HepG2 (cell line): ENCODE data around the gene SEC14L5. TPM values are rescaled to one million over a fixed set of nuclear protein-coding genes. Genes with fewer than 3 reads are reported as not detected.

Experiments used
- ATAC-seq: fragments of 200-7000 bp; cut with Tn5 transposase; 3 replicates; pipeline ENCODE4 v1.9.1; 2020; ENCODE audit warnings: mild to moderate bottlenecking, moderate library complexity
- BruUV-seq: library from RNA; stranded (reverse); fragments of 400-500 nt; replicated peaks from 2 replicates; lab custom pipeline; 2021; lab: Mats Ljungman, UMichigan
- CTCF ChIA-PET: fragments of 300-600 bp; formaldehyde crosslinking; extraction: SDS; loops from one replicate; lab custom pipeline; 2021; ENCODE audit warnings: low total read pairs, inconsistent platforms, low intra/inter-chr PET ratio; lab: Yijun Ruan, JAX
- POLR2A ChIA-PET: fragments of 350-600 bp; sonication (Branson Sonifier 250); formaldehyde crosslinking; loops from one replicate; lab custom pipeline; 2020; ENCODE audit warnings: antibody characterized with exemption, inconsistent platforms; lab: Yijun Ruan, JAX
- DNase-seq: peaks from one replicate; pipeline ENCODE4 v3.0.0-alpha.2; 2015; ENCODE audit warnings: low spot score
- FAIRE-seq: peaks from 3 replicates; lab custom pipeline; 2011; peaks lifted over from hg19 to GRCh38; lab: Jason Lieb, UNC
- H2AFZ ChIP-seq: one replicate; pipeline ENCODE4 v1.6.1; 2011; ENCODE audit warnings: low read length, inconsistent platforms
- H3K27ac ChIP-seq: fragments of 300-600 bp; 3 replicates; pipeline ENCODE4 v1.8.0; 2011; ENCODE audit warnings: mixed run types, mild to moderate bottlenecking, mixed read lengths, low read length, inconsistent platforms; ENCODE audit not compliant: insufficient read depth; ENCODE audit errors: extremely low read length
- H3K27me3 ChIP-seq, 2 experiments: fragments of 200-600 bp in 1 of 2; 2 replicates in 1 of 2; 3 replicates in 1 of 2; pipeline versions ENCODE4 v1.6.0 to v1.8.0; 2011; ENCODE audit warnings: low read length in 2 of 2, mild to moderate bottlenecking in 2 of 2, moderate library complexity in 2 of 2, inconsistent platforms in 1 of 2; ENCODE audit not compliant: insufficient read depth in 2 of 2, control insufficient read depth in 1 of 2
- H3K36me3 ChIP-seq, 2 experiments: fragments of 200-600 bp in 1 of 2; replicated peaks in 1 of 2; 2 replicates in 1 of 2; 3 replicates in 1 of 2; pipeline versions ENCODE4 v1.5.1 to v1.8.0; 2011; ENCODE audit warnings: low read length in 2 of 2, inconsistent platforms in 1 of 2; ENCODE audit not compliant: insufficient read depth in 2 of 2, control insufficient read depth in 1 of 2
- H3K4me1 ChIP-seq: 2 replicates; pipeline ENCODE4 v1.5.1; 2012; ENCODE audit warnings: low read length, inconsistent platforms; ENCODE audit not compliant: insufficient read depth
- H3K4me2 ChIP-seq: 2 replicates; pipeline ENCODE4 v1.6.0; 2011; ENCODE audit warnings: low read depth, low read length, inconsistent platforms
- H3K4me3 ChIP-seq, 3 experiments: fragments of 200-600 bp in 1 of 3; sonication (generic), shearing (Covaris generic) in 1 of 3; replicated peaks in 1 of 3; 2 replicates each; pipeline ENCODE4 v1.5.1; 2011 to 2016; ENCODE audit warnings: low read length in 3 of 3, inconsistent platforms in 2 of 3, low read depth in 2 of 3, mild to moderate bottlenecking in 2 of 3, control low read depth in 1 of 3, mixed read lengths in 1 of 3; ENCODE audit not compliant: insufficient read depth in 1 of 3
- H3K79me2 ChIP-seq: one replicate; pipeline ENCODE4 v1.6.1; 2011; ENCODE audit warnings: low read length, inconsistent platforms; ENCODE audit not compliant: insufficient read depth
- H3K9ac ChIP-seq: 2 replicates; pipeline ENCODE4 v1.6.0; 2011; ENCODE audit warnings: mild to moderate bottlenecking, low read depth, low read length, inconsistent platforms; ENCODE audit not compliant: insufficient read depth
- H3K9me3 ChIP-seq: 2 replicates; pipeline ENCODE4 v1.5.1; 2012; ENCODE audit warnings: mild to moderate bottlenecking, low read length
- H4K20me1 ChIP-seq: 2 replicates; pipeline ENCODE4 v1.6.0; 2011; ENCODE audit warnings: inconsistent platforms, mild to moderate bottlenecking, low read length, moderate library complexity; ENCODE audit not compliant: insufficient read depth
- AGO1 ChIP-seq: fragments of 200-400 bp; formaldehyde crosslinking; IDR thresholded peaks from 2 replicates; pipeline ENCODE4 v1.6.1; 2017; ENCODE audit warnings: mild to moderate bottlenecking, low read depth, low read length, moderate library complexity; ENCODE audit not compliant: poor library complexity, severe bottlenecking
- KAT7 ChIP-seq: IDR thresholded peaks from 2 replicates; pipeline ENCODE4 v1.6.1; 2018; ENCODE audit warnings: borderline replicate concordance, missing compliant biosample characterization
- MTERF4 ChIP-seq: sonication (generic); formaldehyde crosslinking; IDR thresholded peaks from 2 replicates; pipeline ENCODE4 v1.8.0; 2023; ENCODE audit warnings: mild to moderate bottlenecking, missing genetic modification reagents
- NR1H2 ChIP-seq: sonication (generic); formaldehyde crosslinking; IDR thresholded peaks from 2 replicates; pipeline ENCODE4 v1.8.1; 2022; ENCODE audit warnings: low read depth, missing genetic modification reagents, borderline replicate concordance
- NR2F6 ChIP-seq, 2 experiments: IDR thresholded peaks; 2 replicates each; pipeline ENCODE4 v1.6.1; 2016; ENCODE audit warnings: antibody characterized with exemption in 1 of 2, mild to moderate bottlenecking in 1 of 2
- YEATS4 ChIP-seq: sonication (generic); formaldehyde crosslinking; IDR thresholded peaks from 2 replicates; pipeline ENCODE4 v1.4.0; 2020; ENCODE audit warnings: missing genetic modification reagents, borderline replicate concordance
- ZBTB10 ChIP-seq: sonication (generic); formaldehyde crosslinking; IDR thresholded peaks from 2 replicates; pipeline ENCODE4 v1.4.0; 2020; ENCODE audit warnings: missing genetic modification reagents, borderline replicate concordance
- ZHX1 ChIP-seq: sonication (generic); formaldehyde crosslinking; IDR thresholded peaks from 2 replicates; pipeline ENCODE4 v1.8.1; 2022; ENCODE audit warnings: low read depth, mild to moderate bottlenecking, missing genetic modification reagents
- ZKSCAN8 ChIP-seq: IDR thresholded peaks from 2 replicates; pipeline ENCODE4 v1.6.1; 2016; ENCODE audit warnings: borderline replicate concordance, missing genetic modification reagents, missing compliant biosample characterization
- ZNF235 ChIP-seq: sonication (generic); formaldehyde crosslinking; IDR thresholded peaks from 2 replicates; pipeline ENCODE4 v1.8.1; 2023; ENCODE audit warnings: mild to moderate bottlenecking, missing genetic modification reagents, borderline replicate concordance
- ZNF772 ChIP-seq: sonication (generic); formaldehyde crosslinking; IDR thresholded peaks from 2 replicates; pipeline ENCODE4 v1.5.0; 2020; ENCODE audit warnings: mild to moderate bottlenecking, missing genetic modification reagents
- WGBS: methylation state at CpG from one replicate; pipeline ENCODE4 v1.1.6; 2017; ENCODE audit warnings: low lambda C conversion rate; 5-methylcytosine and 5-hydroxymethylcytosine counted together
- in situ Hi-C: cut with HindIII; loops from 2 replicates; pipeline ENCODE4 v1.10.0; 2017; ENCODE audit warnings: low pct_unique_long_range_greater_than_20kb; ENCODE audit not compliant: extremely low pct_ligation_motif_present
- intact Hi-C: fragments of 100-400 bp; cut with micrococcal nuclease; formaldehyde crosslinking; loops from one replicate; pipeline ENCODE4 v1.10.0; 2022; ENCODE audit not compliant: unreplicated experiment
- polyA plus RNA-seq, 8 experiments: library from polyadenylated mRNA; depleted of rRNA in 3 of 8; stranded (reverse) in 7 of 8; unstranded in 1 of 8; fragments of >200 nt; fragmentation: Illumina TruSeq in 4 of 8; extraction: Trizol in 4 of 8; gene quantifications; 2 replicates each; pipeline versions ENCODE4 v1.2.1 to v1.2.3, GENCODE V29; 2011 to 2016; ENCODE audit warnings: low read depth in 4 of 8, missing spikeins in 1 of 8, mixed read lengths in 1 of 8; ENCODE audit not compliant: insufficient read depth in 1 of 8
- total RNA-seq, 5 experiments: library from RNA; depleted of rRNA; stranded (reverse); fragments of >200 nt; fragmentation: Illumina TruSeq; extraction: Trizol; gene quantifications; 2 replicates each; pipeline ENCODE4 v1.2.3, GENCODE V29; 2016; ENCODE audit warnings: low read depth in 1 of 5
- TF ChIP-seq, protein P1 (sequence below): sonication (generic); formaldehyde crosslinking; IDR thresholded peaks from 2 replicates; pipeline ENCODE4 v1.5.0; 2020; ENCODE audit warnings: missing genetic modification reagents

SEC14L5 gene
- total and polyA plus RNA-seq, 2 of the 13 experiments (the other 11 are each of a cell fraction or from before 2014, with no cell fraction given) = 0.40 to 0.42 TPM

DNA sequence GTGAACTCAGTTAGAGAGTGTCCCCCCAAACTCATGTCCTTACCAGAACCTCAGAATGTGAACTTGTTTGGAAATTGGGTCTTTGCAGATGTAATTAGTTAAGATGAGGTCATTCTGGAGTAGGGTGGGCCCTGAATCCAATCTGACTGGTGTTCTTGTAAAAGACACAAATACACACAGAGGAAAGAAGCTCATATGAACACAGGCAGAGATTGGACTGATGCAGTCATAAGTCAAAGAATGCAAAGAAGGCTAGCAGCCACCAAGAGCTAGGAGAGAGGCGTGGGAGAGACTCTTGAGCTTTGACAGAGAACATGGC is 77.7 kb downstream of the SEC14L5 start (continued):
- TF ChIP-seq ZHX1 = 0 out of 2 replicates have a peak, but pooled peaks have one; percentile 10
- 0 out of 2 replicates have a peak, but pooled peaks have one; percentile 7 for TF ChIP-seq ZKSCAN8 (CRISPR knock-in tag)
- TF ChIP-seq YEATS4 = peak; percentile 16; the same call in 1 of the 2 replicates
- TF ChIP-seq AGO1 = no peak
- TF ChIP-seq ZNF235 (CRISPR knock-in tag) = 0 out of 2 replicates have a peak, but pooled peaks have one; percentile 83

DNA sequence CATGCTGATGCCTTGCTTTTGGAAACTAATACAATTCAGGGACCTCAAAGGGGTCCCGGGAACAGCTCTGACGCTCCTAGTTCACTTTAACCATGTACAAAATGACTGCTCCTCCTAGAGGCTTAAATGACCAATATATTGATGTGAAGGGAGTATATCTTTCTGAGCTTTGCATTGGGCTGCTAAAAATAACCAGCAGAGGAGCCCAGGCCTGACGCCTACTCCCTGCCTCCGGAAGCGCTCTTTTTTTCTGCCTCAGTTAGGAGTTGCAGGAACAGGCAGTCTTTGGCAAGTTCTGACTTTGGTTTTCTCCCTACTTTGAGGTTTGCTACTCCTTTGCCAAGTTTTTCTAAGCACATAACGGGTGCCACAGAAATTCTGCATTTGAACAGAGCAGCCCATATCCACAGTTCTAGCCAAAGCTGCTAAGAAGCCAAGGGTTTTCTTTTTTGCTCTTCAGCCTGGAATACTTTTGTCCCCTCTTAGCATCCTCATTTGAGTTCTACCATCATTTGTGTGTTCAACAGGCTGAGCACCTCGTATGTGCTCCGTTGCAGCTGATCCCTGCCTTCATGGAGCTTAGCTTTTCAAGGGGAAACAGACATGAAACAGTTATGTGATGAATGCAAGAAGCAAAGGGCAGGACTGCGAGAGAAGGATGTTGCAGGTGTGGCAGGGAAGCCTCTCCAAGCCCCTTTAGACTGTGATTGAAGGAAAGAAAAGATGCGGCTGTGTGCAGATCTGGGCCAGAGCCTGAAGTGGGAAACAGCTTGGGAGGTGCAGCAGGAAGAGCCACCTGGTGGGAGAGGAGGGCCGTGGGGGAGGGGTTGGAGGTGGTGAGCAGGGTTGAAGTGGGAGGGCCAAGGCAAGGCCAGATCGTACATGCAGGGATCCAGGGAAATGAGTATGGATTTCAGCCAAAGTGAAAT is 78.4 kb downstream of the SEC14L5 start:
- ChIA-PET CTCF (no interaction called here), POLR2A (interaction anchor here (1.0 to 4.4 kb wide), 9 partner anchors 29 to 234 kb away, joined by 3 to 27 read pairs (median 14); partner anchors contain the start of genes ALG1, EEF2KMT, PPL and ROGDI)
- H3K9ac ChIP-seq = peak overlapping the region; percentile 94
- FAIRE-seq (peak; percentile 23), DNase-seq (peak; percentile 74), ATAC-seq (peak; percentile 27)
- no peaks in the 10 kb centered on the region for H4K20me1 ChIP-seq
- H3K27me3 ChIP-seq = no peaks in the 10 kb centered on the region; a peak in 1 of 5 replicates
- H3K79me2 ChIP-seq = peaks cover 14% of the 10 kb centered on the region
- peak overlapping the region; percentile 94 for H3K4me2 ChIP-seq
- peak overlapping the region; percentile 12 for H2AFZ ChIP-seq
- 3% methylated on average over 12 of the region's 12 CpGs for WGBS
- no TSS peak for BruUV-seq
- H3K27ac ChIP-seq = peak overlapping the region; percentile 98
- H3K4me1 ChIP-seq = peaks cover 69% of the 10 kb centered on the region
- peak overlapping the region; percentile 32 to 91 (median 43) for H3K4me3 ChIP-seq
- H3K36me3 ChIP-seq = peaks cover 0 to 2% of the 10 kb centered on the region in 2 experiments; a peak in 1 of 5 replicates
- no peaks in the 10 kb centered on the region for H3K9me3 ChIP-seq
- intact Hi-C loops (loop anchor here (2.0 to 5.0 kb wide), 2 partner anchors 20 to 36 kb away; partner anchors contain the start of gene ALG1), in situ Hi-C loops (no loop called here)
- TF ChIP-seq NR2F6 (IDR thresholded peaks at IDR 0.05) = 0 out of 2 replicates have a peak, but pooled peaks have one; percentile 5
- peak; percentile 34; the same call in 1 of the 2 replicates for TF ChIP-seq NR2F6 (CRISPR knock-in tag; IDR thresholded peaks at IDR 0.05)
- TF ChIP-seq NR1H2 (CRISPR knock-in tag) = no peak
- TF ChIP-seq, protein P1, sequence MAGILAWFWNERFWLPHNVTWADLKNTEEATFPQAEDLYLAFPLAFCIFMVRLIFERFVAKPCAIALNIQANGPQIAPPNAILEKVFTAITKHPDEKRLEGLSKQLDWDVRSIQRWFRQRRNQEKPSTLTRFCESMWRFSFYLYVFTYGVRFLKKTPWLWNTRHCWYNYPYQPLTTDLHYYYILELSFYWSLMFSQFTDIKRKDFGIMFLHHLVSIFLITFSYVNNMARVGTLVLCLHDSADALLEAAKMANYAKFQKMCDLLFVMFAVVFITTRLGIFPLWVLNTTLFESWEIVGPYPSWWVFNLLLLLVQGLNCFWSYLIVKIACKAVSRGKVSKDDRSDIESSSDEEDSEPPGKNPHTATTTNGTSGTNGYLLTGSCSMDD (CRISPR knock-in tag) = no peak
- TF ChIP-seq MTERF4 = peak; percentile 44; the same call in 1 of the 2 replicates
- TF ChIP-seq KAT7 (CRISPR knock-in tag) = peak; percentile 83; the same call in 1 of the 2 replicates
- TF ChIP-seq ZBTB10 (CRISPR knock-in tag) = 0 out of 2 replicates have a peak, but pooled peaks have one; percentile 48
- peak; percentile 27; the same call in 1 of the 2 replicates for TF ChIP-seq ZNF772 (CRISPR knock-in tag)
